ENCODE results near the gene RGS17.

RGS17 gene

GRCh38 chr6:153056308-153056707, 74.8 kb downstream of the RGS17 start (continued):
- TF ChIP-seq PATZ1 (CRISPR knock-in tag; IDR thresholded peaks at IDR 0.05; ENCODE audit: borderline replicate concordance), result no peak
- no peak for TF ChIP-seq PPARA (CRISPR knock-in tag; IDR thresholded peaks at IDR 0.05; ENCODE audit: borderline replicate concordance)
- no peak for TF ChIP-seq ZFP30 (CRISPR knock-in tag; IDR thresholded peaks at IDR 0.05)

- no peak for TF ChIP-seq TOX (CRISPR knock-in tag; IDR thresholded peaks at IDR 0.05; ENCODE audit: borderline replicate concordance)
- TF ChIP-seq ISL1 (CRISPR knock-in tag; IDR thresholded peaks at IDR 0.05), result no peak
- no peak for TF ChIP-seq GLIS3 (CRISPR knock-in tag; IDR thresholded peaks at IDR 0.05)
- no peak for TF ChIP-seq ZC3H10 (CRISPR knock-in tag; IDR thresholded peaks at IDR 0.05)
- TF ChIP-seq OSR1 (CRISPR knock-in tag; IDR thresholded peaks at IDR 0.05), result no peak
- TF ChIP-seq ZNF70 (CRISPR knock-in tag; IDR thresholded peaks at IDR 0.05), result no peak
- TF ChIP-seq RARB (CRISPR knock-in tag; IDR thresholded peaks at IDR 0.05), result no peak
- no peak for TF ChIP-seq ZFP30 (CRISPR knock-in tag; IDR thresholded peaks at IDR 0.05)
- no peak for TF ChIP-seq TCF4 (CRISPR knock-in tag; IDR thresholded peaks at IDR 0.05; ENCODE audit: borderline replicate concordance)
- no peak for ATAC-seq
Observed at GRCh38 chr6:153051801-153052200, 79.3 kb downstream of the RGS17 start.

- no peak for ATAC-seq
- TF ChIP-seq GLIS3 (CRISPR knock-in tag; IDR thresholded peaks at IDR 0.05) (no peak), ZFP3 (CRISPR knock-in tag; IDR thresholded peaks at IDR 0.05) (no peak), CREB5 (CRISPR knock-in tag; IDR thresholded peaks at IDR 0.05; ENCODE audit: low read depth) (no peak), BACH2 (CRISPR knock-in tag; IDR thresholded peaks at IDR 0.05; ENCODE audit: borderline replicate concordance) (no peak), PATZ1 (CRISPR knock-in tag; IDR thresholded peaks at IDR 0.05; ENCODE audit: borderline replicate concordance) (no peak), TOX (CRISPR knock-in tag; IDR thresholded peaks at IDR 0.05; ENCODE audit: borderline replicate concordance) (no peak), ISL1 (CRISPR knock-in tag; IDR thresholded peaks at IDR 0.05) (no peak), SNAI2 (CRISPR knock-in tag; IDR thresholded peaks at IDR 0.05) (no peak), POU6F1 (CRISPR knock-in tag; IDR thresholded peaks at IDR 0.05; ENCODE audit: borderline replicate concordance, low read depth) (no peak), ZNF8 (CRISPR knock-in tag; IDR thresholded peaks at IDR 0.05) (no peak), RARB (CRISPR knock-in tag; IDR thresholded peaks at IDR 0.05) (no peak), CSDC2 (CRISPR knock-in tag; IDR thresholded peaks at IDR 0.05) (no peak), TCF4 (CRISPR knock-in tag; IDR thresholded peaks at IDR 0.05; ENCODE audit: borderline replicate concordance) (no peak), ARNTL (CRISPR knock-in tag; IDR thresholded peaks at IDR 0.05; ENCODE audit: borderline replicate concordance, low read depth) (no peak), ZFP30 (CRISPR knock-in tag; IDR thresholded peaks at IDR 0.05) (no peak)
Observed at GRCh38 chr6:153048631-153049030, 82.5 kb downstream of the RGS17 start.

GRCh38 chr6:153047386-153047785, 83.7 kb downstream of the RGS17 start:
- TF ChIP-seq RARB (CRISPR knock-in tag; IDR thresholded peaks at IDR 0.05), result no peak
- TF ChIP-seq TOX (CRISPR knock-in tag; IDR thresholded peaks at IDR 0.05; ENCODE audit: borderline replicate concordance), result no peak
- TF ChIP-seq ZNF70 (CRISPR knock-in tag; IDR thresholded peaks at IDR 0.05), result no peak
- TF ChIP-seq ZFP3 (CRISPR knock-in tag; IDR thresholded peaks at IDR 0.05), result no peak
- TF ChIP-seq ZNF565 (CRISPR knock-in tag; conservative IDR thresholded peaks at IDR 0.05; ENCODE audit: low read depth), result no peak
- no peak for TF ChIP-seq ARNTL (CRISPR knock-in tag; IDR thresholded peaks at IDR 0.05; ENCODE audit: borderline replicate concordance, low read depth)
- no peak for TF ChIP-seq PPARA (CRISPR knock-in tag; IDR thresholded peaks at IDR 0.05; ENCODE audit: borderline replicate concordance)
- TF ChIP-seq OSR1 (CRISPR knock-in tag; IDR thresholded peaks at IDR 0.05), result no peak
- no peak for TF ChIP-seq PATZ1 (CRISPR knock-in tag; IDR thresholded peaks at IDR 0.05; ENCODE audit: borderline replicate concordance)
- no peak for TF ChIP-seq ZFP30 (CRISPR knock-in tag; IDR thresholded peaks at IDR 0.05)
- TF ChIP-seq CSDC2 (CRISPR knock-in tag; IDR thresholded peaks at IDR 0.05), result no peak
- no peak for TF ChIP-seq ESRRG (CRISPR knock-in tag; IDR thresholded peaks at IDR 0.05)
- TF ChIP-seq CSRNP3 (CRISPR knock-in tag; IDR thresholded peaks at IDR 0.05), result no peak
- no peak for ATAC-seq

All from SK-N-SH treated with all-trans-retinoic acid at 6 μM for 48 hours (cell line).